Tibial nerve (tissue), 4 donors: ENCODE results near the gene REPS2.

Experiments
- CTCF ChIP-seq, 5 experiments: fragments of 200-600 bp in 3 of 5; fragments of 450-650 bp in 2 of 5; sonication (generic) in 3 of 5; IDR thresholded peaks; one replicate each; pipeline ENCODE4 v1.5.1; 2016 to 2019; ENCODE audit warnings: antibody characterized with exemption in 5 of 5, mild to moderate bottlenecking in 3 of 5, moderate library complexity in 2 of 5
- EP300 ChIP-seq, 2 donors: sonication (generic); formaldehyde crosslinking; IDR thresholded peaks; one replicate each; pipeline ENCODE4 v1.6.1; 2017; ENCODE audit warnings: antibody characterized with exemption in 2 of 2, mild to moderate bottlenecking in 1 of 2
- POLR2A ChIP-seq, 2 donors: fragments of 450-650 bp; IDR thresholded peaks; one replicate each; pipeline ENCODE4 v1.6.1; 2017; ENCODE audit warnings: antibody characterized with exemption in 2 of 2, mild to moderate bottlenecking in 2 of 2, moderate library complexity in 2 of 2

DNA sequence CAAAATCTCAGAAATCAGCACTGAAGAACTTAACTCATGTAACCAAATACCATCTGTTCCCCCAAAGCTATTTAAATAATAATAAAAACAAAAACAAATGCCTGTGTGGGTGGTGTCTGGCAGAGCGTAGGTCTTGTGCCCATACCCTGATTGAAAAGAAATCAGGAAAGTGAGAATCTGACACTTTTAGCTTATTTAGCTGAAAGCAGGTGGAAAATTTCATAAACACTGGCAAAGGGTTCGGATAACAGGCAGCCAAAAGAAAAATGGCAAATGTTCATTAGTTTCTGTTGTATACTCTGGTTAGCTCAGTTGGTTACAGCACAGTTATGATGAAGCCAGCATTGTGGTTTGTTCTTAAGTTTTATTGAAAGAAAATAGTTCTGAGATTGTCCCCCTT, 48.3 kb downstream of the REPS2 start:
- TF ChIP-seq CTCF (IDR thresholded peaks at IDR 0.05) (no peak), POLR2A (IDR thresholded peaks at IDR 0.05) (no peak), EP300 (IDR thresholded peaks at IDR 0.05) (no peak)
